ENCODE data around the gene BORCS6. TPM values are rescaled to one million over a fixed set of nuclear protein-coding genes. Genes with fewer than 3 reads are reported as not detected.
A peak's percentile ranks its signal among the peaks of the same experiment; 100 is the strongest.

BORCS6 gene
- total and polyA plus RNA-seq, 2 of the 13 experiments (the other 11 are each of a cell fraction or from before 2014, with no cell fraction given), result 2.0 to 5.1 TPM

DNA sequence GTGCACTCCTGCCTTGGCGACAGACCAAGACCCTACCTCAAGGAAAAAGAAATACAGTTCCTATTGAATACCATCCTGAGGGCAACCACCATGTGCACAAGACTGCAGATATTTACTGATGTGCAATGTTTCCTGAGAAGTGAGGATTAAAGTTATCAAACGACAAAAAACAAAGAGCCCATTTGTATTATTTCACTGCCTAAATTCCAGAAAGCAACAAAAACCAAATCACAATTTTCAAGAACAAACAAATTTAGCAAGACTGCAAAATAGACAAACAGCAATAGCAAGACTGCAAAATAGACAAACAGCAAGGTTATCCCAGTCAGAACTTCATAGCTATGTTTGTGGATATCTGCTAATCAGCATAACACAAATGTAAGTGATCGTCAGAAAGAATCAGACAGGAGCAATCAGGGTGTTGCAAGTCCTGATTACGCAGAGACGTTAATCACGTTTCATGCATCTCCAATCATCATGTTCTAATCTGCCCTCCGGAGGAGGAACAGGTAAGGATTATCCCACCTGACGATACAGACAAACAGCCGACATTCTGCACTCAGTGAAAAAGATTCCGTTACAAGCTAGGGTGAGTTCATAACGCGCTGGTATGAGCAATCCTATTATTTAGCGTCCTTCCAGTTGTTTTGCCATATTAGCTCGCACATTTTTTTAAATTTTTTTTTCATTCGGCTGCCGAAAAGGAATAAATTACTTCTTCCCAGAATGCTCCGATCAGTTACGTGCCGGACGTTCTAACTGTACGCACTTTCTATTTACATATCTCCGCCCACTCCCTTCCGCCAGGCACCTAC is 16.7 kb downstream of the BORCS6 start (continued):
- TF ChIP-seq MIER3 (CRISPR knock-in tag; IDR thresholded peaks at IDR 0.05; ENCODE audit: borderline replicate concordance) (peak; percentile 98), MATR3 (CRISPR knock-in tag; IDR thresholded peaks at IDR 0.05) (no peak), SMARCE1 (IDR thresholded peaks at IDR 0.05; ENCODE audit: borderline replicate concordance) (no peak), ZFP41 (CRISPR knock-in tag; IDR thresholded peaks at IDR 0.05; ENCODE audit: borderline replicate concordance) (no peak), ZFAT (CRISPR knock-in tag; conservative IDR thresholded peaks at IDR 0.05) (0 out of 2 replicates have a peak, but pooled peaks have one; percentile 81), ZNF274 (CRISPR knock-in tag; IDR thresholded peaks at IDR 0.05) (no peak), GABPB1 (CRISPR knock-in tag; IDR thresholded peaks at IDR 0.05) (peak; percentile 58), ZNF10 (CRISPR knock-in tag; IDR thresholded peaks at IDR 0.05; ENCODE audit: borderline replicate concordance, low read depth) (no peak), TOE1 (CRISPR knock-in tag; IDR thresholded peaks at IDR 0.05) (peak; percentile 100), NFE2 (CRISPR knock-in tag; IDR thresholded peaks at IDR 0.05) (0 out of 2 replicates have a peak, but pooled peaks have one; percentile 43), DPF2 (CRISPR knock-in tag; IDR thresholded peaks at IDR 0.05; ENCODE audit: borderline replicate concordance, low read depth) (no peak), ZNF121 (CRISPR knock-in tag; IDR thresholded peaks at IDR 0.05) (no peak), SNRNP70 (IDR thresholded peaks at IDR 0.05; ENCODE audit: low read depth, low read length) (no peak), HHEX (CRISPR knock-in tag; IDR thresholded peaks at IDR 0.05) (peak; percentile 46; the same call in 1 of the 2 replicates), ZKSCAN1 (IDR thresholded peaks at IDR 0.05; ENCODE audit: low read length) (peak; percentile 74; the same call in 1 of the 2 replicates), FOSL1 (CRISPR knock-in tag; IDR thresholded peaks at IDR 0.05; ENCODE audit: borderline replicate concordance) (peak; percentile 59; the same call in 1 of the 2 replicates), IRF2 (CRISPR knock-in tag; IDR thresholded peaks at IDR 0.05) (peak; percentile 99), ZNF136 (CRISPR knock-in tag; IDR thresholded peaks at IDR 0.05; ENCODE audit: low read depth) (peak; percentile 98; the same call in 1 of the 2 replicates), NFIC (IDR thresholded peaks at IDR 0.05; ENCODE audit: low read length) (peak; percentile 93)
- TF ChIP-seq, protein P1, sequence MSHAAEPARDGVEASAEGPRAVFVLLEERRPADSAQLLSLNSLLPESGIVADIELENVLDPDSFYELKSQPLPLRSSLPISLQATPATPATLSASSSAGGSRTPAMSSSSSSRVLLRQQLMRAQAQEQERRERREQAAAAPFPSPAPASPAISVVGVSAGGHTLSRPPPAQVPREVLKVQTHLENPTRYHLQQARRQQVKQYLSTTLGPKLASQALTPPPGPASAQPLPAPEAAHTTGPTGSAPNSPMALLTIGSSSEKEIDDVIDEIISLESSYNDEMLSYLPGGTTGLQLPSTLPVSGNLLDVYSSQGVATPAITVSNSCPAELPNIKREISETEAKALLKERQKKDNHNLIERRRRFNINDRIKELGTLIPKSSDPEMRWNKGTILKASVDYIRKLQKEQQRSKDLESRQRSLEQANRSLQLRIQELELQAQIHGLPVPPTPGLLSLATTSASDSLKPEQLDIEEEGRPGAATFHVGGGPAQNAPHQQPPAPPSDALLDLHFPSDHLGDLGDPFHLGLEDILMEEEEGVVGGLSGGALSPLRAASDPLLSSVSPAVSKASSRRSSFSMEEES (CRISPR knock-in tag; IDR thresholded peaks at IDR 0.05), result peak; percentile 86
- TF ChIP-seq, protein P2, sequence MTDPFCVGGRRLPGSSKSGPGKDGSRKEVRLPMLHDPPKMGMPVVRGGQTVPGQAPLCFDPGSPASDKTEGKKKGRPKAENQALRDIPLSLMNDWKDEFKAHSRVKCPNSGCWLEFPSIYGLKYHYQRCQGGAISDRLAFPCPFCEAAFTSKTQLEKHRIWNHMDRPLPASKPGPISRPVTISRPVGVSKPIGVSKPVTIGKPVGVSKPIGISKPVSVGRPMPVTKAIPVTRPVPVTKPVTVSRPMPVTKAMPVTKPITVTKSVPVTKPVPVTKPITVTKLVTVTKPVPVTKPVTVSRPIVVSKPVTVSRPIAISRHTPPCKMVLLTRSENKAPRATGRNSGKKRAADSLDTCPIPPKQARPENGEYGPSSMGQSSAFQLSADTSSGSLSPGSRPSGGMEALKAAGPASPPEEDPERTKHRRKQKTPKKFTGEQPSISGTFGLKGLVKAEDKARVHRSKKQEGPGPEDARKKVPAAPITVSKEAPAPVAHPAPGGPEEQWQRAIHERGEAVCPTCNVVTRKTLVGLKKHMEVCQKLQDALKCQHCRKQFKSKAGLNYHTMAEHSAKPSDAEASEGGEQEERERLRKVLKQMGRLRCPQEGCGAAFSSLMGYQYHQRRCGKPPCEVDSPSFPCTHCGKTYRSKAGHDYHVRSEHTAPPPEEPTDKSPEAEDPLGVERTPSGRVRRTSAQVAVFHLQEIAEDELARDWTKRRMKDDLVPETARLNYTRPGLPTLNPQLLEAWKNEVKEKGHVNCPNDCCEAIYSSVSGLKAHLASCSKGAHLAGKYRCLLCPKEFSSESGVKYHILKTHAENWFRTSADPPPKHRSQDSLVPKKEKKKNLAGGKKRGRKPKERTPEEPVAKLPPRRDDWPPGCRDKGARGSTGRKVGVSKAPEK (CRISPR knock-in tag; IDR thresholded peaks at IDR 0.05; ENCODE audit: borderline replicate concordance), result peak; percentile 92
- TF ChIP-seq, protein P3, sequence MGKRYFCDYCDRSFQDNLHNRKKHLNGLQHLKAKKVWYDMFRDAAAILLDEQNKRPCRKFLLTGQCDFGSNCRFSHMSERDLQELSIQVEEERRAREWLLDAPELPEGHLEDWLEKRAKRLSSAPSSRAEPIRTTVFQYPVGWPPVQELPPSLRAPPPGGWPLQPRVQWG (CRISPR knock-in tag; IDR thresholded peaks at IDR 0.05; ENCODE audit: borderline replicate concordance, low read depth), result no peak
- TF ChIP-seq, protein P4, sequence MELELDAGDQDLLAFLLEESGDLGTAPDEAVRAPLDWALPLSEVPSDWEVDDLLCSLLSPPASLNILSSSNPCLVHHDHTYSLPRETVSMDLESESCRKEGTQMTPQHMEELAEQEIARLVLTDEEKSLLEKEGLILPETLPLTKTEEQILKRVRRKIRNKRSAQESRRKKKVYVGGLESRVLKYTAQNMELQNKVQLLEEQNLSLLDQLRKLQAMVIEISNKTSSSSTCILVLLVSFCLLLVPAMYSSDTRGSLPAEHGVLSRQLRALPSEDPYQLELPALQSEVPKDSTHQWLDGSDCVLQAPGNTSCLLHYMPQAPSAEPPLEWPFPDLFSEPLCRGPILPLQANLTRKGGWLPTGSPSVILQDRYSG (CRISPR knock-in tag; IDR thresholded peaks at IDR 0.05), result peak; percentile 96

All from HepG2 (cell line).